Left forelimb (tissue), 1 donor: ENCODE measurements around the gene UGP2.
"Not testable (repeated sequence)": the region's sequence is repeated elsewhere in the genome, so short reads cannot be mapped to it uniquely, and the experiment has no call there.

Experiments used
- DNase-seq: peaks from one replicate; pipeline ENCODE4 v3.0.0-alpha.2; 2018; ENCODE audit warnings: low spot score

UGP2 gene

DNA sequence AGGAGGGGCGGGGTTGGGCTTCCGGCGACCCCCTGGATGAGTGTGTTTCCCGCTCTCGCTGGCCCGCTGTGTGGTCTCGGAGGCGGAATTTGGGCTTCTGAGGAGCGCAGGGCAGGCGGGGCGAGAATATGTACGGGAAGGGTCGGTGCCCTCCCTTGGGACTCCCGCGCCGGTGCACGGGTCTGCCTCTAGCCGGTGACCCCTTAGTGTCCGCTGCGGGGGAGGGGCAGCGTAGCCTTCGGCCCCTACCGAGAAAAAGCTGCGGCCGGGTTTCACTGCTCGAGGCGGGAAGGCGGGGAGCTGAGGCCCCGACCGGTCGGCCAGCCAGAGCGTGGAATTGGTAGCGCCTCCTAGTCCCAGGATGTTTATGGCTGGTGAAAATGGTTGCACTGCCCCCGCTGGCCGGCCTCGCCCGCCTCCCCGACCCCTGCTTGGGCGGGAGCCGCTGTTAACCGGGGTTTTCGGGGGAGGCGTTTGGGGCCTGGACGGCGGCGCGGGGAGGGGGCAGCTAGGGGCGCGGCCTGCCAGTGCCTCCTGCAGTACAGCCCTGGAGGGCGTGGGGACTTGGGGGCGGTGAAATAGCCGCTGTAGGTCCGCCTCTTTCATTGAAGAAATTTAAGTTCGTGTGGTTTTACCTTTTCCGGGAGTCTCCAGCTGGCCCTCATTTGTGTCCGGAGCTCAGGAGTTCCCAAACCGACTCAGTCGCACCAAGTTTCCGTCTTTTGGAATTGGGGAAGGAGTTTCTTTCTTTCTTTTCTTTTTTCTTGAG is at the start of gene UGP2:
UGP2 (plus strand) TSS at position 643 of the 769 bp plus-strand sequence. CDS start 290 bp downstream, outside the sequence.
- peak; percentile 92 for DNase-seq

DNA sequence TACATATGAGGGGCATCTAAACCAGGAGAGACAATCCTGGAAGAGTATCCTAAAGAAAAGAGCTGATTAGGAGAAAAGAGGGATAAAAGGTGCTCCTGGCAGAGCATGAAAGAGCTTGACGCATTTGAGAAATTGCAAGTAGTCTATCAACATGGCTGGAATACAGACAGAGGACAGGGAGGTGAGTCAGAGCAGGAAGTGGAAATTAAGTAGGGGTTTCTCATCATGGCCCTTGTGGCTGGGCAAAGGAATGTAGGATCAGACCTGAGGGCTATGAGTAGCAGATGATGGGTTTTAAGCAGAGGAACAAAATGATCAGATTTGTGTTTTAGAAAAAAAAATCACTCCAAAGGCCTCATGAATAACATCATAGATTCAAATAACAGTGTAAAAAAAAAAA is 49.2 kb upstream of the UGP2 start:
- DNase-seq, result no peak

DNA sequence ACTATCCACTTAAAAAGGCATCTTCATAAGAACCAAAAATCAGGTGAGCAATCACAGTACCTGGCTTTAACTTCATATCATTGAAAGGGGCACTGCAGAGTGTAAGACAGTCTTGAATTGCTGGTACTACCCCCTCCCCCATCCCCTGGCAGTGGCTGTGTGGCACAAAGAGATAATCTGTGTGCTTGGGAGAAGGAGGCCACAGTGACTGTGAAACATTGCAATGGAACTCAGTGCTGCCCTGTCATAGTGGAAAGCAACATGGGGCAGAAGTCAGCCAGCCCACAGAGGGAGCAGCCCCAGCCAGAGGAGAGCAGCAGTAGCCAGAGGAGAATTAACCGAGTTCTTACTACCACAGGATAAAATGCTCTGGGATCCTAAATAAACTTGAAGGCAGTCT is 45.3 kb upstream of the UGP2 start:
- DNase-seq, result no peak

DNA sequence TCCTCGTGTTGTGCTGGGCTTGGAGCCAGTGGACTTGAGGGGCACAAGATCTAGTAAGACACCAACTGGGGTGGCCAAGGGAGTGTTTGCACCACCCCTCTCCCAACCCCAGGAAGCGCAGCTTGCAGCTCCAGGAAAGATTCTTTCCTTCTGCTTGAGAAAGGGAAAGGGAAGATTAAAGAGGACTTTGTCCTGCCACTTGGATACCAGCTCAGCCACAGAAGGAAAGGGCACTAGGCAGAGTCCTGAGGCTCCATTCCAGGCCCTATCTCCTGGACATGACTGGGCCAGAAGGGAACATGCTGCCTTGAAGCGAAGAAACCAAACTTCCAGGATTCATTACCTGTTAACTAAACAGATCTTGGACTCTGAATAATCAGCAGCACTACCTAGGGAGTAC is 44.9 kb upstream of the UGP2 start:
- DNase-seq, result no peak

DNA sequence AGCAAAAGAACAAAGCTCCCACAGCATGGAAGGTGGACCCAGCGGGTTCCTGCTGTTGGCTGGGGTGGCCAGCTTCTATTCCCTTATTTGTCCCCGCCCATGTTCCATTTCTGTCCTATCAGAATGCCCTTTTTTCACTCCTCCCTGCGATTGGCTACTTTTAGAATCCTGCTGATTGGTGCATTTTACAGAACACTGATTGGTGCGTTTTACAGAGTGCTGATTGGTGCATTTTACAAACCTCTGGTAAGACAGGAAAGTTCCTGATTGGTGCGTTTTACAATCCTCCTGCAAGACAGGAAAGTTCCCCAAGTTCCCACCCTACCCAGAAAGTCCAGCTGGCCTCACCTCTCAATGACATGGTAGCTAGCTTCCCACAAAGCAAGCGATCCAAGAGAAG is 40.2 kb upstream of the UGP2 start:
- DNase-seq, result no peak

DNA sequence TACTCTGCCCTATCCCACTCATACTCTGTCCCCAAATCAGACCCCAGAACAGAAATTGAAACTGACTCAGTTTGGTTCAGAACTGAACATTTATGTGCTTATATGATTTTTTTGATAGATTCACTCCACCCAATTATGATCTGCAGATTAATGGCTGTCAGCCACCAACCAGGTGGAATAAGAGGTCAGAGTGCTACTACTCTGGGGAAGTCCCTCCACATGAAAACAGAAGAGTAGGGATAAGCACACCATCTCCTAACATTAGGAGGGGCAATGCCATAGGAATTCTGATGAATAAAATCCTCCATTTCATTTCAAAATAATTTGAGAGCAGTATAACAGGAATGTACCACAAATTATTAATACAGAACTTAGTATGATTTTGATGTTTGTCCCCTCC is 36.3 kb upstream of the UGP2 start:
- no peak for DNase-seq

DNA sequence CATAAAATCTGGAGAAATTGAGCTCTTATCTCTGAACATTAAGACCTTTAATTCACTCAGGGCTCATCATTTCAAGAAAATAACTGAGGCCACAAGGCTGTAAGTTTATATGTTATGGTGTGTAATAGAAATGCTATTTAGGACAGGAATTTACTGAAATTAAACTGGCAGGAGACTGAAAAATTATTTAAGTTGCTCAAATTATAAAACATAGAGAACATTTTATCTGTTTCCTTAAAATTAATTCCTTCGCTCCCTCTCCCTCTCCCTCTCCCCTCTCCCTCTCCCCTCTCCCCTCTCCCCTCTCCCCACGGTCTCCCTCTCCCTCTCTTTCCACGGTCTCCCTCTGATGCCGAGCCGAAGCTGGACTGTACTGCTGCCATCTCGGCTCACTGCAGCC is 33.7 kb upstream of the UGP2 start:
- not testable (repeated sequence) for DNase-seq

DNA sequence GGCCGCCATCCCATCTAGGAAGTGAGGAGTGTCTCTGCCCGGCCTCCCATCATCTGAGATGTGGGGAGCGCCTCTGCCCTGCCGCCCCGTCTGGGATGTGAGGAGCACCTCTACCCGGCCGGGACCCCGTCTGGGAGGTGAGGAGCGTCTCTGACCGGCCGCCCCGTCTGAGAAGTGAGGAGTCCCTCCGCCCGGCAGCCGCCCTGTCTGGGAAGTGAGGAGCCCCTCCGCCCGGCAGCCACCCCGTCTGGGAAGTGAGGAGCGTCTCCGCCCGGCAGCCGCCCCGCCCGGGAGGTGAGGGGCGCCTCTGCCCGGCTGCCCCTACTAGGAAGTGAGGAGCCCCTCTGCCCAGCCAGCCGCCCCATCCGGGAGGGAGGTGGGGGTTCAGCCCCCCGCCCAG is 32.8 kb upstream of the UGP2 start:
- DNase-seq, result not testable (repeated sequence)

DNA sequence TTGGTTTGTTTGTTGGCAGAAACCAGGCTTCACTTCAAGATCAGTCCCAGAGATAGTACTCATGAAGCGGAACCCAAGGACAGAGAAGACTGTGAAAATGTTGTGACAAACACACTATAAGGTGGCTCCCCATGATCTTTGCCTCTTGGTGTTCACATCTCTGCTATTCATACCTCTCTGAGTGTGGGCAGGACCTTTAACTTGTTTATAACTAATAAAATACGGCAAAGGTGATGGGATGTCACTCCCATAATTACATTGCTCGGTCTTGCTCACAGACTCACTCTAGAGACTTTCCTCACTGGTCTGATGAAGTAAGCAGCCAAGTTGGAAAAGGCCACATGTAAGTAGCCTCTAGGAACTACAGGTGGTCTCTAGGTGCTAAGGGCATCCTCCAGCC is 30.6 kb upstream of the UGP2 start:
- no peak for DNase-seq

DNA sequence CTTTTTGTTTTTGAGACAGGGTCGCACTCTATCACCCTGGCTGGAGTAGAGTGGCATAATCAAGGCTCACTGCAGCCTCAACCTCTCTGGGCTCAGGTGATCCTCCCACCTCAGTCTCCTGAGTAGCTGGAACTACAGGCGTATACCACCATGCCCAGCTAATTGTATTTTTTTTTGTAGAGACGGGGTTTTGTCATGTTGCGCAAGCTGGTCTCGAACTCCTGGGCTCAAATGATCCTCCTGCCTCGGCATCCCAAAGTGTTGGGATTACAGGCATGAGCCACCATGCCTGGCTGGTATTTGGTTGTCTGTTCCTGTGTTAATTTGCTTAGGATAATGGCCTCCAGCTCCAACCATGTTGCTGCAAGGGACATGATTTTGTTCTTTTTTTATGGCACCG is 29.8 kb upstream of the UGP2 start:
- not testable (repeated sequence) for DNase-seq

DNA sequence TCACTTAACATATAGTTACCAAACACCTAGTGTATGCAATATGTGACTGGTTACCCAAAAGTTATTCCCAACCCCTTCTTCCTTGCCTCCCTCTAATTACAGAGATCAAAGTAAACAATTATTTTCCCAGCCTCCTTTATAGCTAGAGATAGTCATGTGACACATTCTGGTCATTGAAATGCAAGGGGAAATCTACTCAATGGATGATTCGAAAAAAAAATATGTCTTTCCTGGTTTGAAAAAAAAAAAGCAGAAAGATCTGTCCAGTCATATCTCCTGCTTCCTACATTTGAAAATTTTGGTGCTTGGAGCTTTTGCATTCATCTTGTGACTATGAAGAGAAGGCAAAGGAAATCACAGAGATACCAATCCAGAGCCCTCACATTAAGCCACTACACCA is 27.6 kb upstream of the UGP2 start:
- no peak for DNase-seq

DNA sequence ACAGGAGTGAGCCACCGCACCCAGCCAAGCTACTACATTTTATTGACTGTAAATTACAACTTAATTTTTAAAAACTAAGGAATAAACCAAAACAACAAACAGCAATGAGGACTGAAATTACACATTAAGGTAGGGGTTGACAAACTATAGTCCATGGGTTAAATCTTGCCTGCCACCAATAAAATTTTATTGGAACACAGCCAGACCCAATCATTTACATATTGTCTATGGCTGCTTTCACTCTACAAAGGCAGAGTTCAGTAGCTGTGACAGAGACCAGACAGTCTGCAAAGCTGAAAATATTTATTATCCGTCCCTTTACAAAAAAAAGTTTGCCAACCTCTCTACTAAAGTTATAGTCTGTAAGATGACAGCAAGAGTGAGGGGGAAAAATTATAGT is 24.3 kb upstream of the UGP2 start:
- DNase-seq, result no peak

DNA sequence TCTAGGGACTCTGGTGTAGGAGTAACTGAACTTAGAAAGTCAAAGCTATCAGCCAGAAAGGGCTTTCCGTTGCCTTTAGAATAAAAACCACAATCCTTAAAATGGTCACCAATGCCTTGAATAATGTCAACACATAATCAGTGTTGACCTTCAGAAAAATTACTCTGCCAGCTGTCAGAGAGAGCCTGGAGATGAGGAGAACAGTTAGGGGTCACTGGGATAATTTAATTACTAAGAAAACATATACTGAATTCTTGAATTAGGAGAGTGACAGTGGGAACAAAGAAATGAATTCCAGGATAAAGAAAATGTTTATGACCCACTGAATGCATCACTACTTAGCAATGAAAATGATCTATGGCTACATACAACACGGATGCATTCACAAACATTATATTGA is 23.4 kb upstream of the UGP2 start:
- DNase-seq, result no peak

DNA sequence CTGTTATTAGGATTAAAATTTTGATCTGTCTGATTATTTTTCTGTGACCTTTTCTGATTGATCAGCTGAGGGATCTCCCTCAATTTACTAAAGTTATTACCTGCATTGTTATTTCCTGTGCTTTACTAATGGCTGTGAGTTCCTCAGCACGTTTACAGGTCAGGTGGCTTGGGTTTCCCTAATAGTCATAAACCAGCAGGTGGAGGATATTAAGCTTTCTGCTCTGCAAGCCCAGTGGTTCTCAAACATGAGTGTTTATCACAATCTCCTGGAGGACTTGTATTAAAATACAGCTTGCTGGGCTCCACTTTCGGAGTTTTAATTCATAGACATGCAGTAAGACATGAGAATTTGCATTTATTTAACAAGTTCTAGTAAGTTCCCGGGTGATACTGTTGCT is 22.4 kb upstream of the UGP2 start:
- no peak for DNase-seq

DNA sequence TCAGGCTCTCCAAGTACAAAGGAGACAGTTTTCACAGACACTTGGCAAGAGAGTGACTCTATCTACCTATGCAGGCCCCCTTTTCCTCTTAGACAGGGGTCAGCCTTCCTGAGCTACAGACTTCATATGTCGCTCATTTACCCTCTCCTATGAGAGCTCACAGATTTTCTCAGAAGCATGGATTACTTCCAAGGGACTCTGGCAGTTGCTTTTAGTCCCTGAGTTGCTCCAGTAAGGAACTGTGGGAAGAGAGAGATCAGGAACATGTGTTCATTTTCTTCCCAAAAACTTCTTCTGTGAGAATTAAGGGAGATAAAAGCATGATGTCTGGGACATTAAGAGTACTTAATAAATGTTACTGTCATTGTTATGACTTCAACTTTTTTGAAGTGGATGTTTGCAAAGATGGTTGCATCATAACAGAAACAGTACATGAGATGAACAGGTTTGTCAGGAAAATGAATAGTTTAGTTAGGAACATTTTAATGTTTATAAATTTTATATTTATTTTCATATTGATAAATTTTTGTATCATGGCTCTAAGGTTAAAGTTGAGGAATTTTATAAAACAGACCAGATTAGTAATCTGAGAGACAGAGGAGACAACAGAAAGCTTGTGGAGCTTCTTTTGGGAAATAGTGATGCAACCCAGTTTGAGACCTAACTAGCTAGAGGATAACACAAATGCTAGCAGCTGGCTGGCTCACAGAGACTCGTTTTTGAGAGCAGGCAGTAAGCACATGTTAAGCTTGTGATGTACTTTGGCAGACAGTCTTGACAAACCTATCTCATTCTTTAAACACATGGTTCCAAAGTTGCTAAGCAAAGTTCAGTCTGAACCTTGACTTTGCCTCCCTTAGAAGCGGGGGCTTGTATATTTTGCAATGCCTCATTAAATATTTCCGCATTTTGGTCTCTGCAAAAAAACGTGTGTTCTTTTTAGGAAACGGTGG is 21.7 kb upstream of the UGP2 start:
- no peak for DNase-seq

DNA sequence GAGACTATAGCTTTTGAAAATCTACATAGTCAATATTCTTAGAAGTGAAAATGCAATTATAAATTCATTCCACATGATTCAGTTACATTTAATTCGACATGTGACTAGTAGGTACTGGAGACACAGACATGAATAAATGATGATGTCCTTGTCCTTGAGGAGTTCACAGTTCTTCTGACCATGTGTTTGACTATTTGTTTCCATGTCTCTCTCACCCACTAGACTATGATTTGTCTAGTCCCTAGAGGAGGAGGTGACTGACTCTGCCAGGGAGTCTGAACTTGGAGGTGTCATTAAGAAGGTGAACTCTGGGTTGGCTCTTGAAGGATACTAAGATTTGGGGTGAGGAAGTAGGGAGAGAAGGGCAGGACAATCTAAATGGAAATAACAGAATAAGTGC is 20.7 kb upstream of the UGP2 start:
- no peak for DNase-seq

DNA sequence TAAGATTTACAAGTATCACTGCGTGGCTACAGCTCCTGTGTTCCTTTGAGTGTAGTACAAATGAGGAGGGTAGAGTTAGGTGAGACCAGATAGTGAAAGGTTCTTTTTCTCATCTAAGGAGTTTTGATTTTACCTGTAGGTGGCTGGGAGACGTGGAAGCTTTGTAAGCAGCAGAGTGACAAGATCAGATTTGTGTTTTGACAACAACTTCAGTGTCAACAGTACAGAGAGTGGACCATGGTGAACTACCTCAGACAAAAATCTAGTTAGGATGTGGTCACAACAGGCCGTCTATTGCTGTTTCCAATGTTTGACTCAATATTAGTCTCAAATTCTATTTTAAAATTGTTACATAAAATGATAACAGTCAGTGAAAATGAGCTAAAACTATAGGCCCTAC is 20.3 kb upstream of the UGP2 start:
- no peak for DNase-seq

DNA sequence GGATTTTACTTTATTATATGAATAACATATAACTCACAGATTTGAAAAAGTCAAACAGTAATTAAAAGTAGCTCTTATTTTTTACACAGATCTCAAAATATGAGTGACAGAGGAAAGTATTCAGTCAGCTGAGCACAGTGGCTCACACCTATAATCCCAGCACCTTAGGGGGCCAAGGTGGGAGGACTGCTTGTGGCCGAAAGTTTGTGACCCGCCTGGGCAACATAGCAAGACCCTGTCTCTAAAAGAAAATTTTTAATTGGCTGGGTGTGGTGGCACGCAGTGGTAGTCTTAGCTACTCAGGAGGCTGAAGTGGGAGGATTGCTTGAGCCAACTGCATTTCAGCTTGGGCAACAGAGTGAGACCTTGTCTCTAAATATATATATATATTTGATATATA is 19.2 kb upstream of the UGP2 start:
- DNase-seq, result no peak

DNA sequence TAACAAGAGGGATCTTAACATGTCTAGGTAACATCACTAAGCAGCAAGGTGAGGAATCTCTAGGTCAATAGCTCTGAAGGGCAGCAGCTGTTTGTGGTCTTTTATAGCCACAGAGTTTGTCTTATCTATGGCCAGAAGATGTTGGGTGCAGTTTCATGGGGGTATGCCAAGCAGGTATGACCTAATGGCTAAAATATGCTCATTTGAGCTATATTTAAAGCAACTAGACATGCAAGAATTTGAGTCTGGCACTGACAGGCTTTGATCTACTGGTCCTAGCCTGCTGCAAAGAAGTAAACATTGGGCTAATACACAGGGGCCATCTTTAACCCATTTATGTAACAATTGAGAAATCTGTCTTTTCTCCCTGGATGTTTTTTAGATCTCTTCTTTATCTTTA is 13.9 kb upstream of the UGP2 start:
- DNase-seq, result no peak

DNA sequence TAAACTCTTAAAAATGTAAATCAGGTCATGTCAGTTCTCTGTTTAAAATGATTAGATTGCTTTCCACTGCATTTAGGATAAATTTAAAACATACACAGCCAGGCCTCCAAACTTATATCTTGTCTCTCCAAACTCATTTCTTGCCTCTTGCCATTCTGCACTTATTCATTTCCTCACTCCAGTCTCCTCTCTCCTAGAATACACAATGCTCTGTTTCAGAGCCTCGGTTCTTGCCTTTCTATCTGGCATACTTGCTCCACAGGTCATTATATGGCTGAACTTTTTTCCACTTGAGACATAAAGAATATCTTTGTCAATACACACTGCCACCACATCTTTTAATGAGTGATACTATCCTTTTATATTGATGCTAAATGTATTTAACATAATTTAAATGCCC is 10.5 kb upstream of the UGP2 start:
- DNase-seq, result no peak

DNA sequence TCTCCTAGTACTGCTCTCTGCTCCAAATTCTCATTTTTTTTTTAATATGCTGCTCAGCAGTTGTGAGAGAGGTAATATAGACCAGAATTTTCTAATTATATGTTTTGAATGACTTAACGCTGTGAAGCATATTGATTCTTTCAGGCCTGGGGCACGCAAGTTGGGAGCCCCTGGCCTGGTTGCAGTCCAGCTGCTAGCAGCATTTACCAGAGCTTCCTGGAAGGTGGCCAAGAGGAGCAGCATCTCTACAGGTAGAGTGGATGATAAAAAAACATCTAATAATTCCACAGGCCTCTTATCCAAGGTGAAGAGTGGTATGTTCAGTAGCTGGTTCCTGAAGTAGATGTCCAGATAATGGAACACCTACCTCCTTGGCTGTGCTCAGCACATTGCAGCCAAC is 7.3 kb upstream of the UGP2 start:
- DNase-seq, result no peak

DNA sequence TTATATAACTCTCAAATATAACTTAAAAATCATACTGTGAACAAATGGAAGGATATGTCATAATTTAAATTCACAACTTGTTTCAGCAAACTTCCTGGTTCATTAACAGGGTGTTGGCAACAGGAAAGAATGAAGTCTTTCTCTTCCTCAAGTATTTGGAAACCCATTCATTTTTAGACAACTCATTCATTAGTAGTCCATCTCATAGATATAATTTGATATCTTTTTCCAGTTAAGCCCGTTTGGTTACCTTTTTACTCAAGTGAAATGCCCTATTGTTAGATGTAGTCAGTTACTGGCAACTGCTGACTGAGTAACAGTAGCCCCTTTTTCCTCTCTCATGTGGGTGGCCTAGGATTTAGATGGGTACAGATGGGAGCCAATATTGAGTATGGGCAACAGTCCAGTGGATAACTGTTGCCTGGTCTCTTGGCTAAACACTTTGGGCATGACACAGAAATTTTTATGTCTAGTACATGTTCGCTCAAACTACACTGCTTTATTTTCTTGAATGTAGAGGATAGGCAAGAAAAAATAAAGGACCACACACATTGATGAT is 4.6 kb upstream of the UGP2 start:
- no peak for DNase-seq
